Upper lobe of right lung (tissue), 1 donor: ENCODE results near the gene STX11. TPM values are rescaled to one million over a fixed set of nuclear protein-coding genes. Genes with fewer than 3 reads are reported as not detected.

Experiments
- ATAC-seq: fragments of 200-7000 bp; cut with Tn5 transposase; one replicate; pipeline ENCODE4 v1.9.1; 2020; ENCODE audit warnings: mild to moderate bottlenecking, moderate library complexity
- DNase-seq: peaks from one replicate; pipeline ENCODE4 v3.0.0-alpha.2; 2020
- H3K27ac ChIP-seq: fragments of 200-600 bp; one replicate; pipeline ENCODE4 v1.8.0; 2022
- H3K27me3 ChIP-seq: fragments of 200-600 bp; one replicate; pipeline ENCODE4 v1.8.0; 2022; ENCODE audit warnings: mild to moderate bottlenecking
- H3K36me3 ChIP-seq: fragments of 200-600 bp; one replicate; pipeline ENCODE4 v1.8.0; 2022
- H3K4me1 ChIP-seq: fragments of 200-600 bp; one replicate; pipeline ENCODE4 v1.8.0; 2022
- H3K4me3 ChIP-seq: fragments of 200-600 bp; one replicate; pipeline ENCODE4 v1.8.0; 2022; ENCODE audit warnings: mild to moderate bottlenecking
- H3K9me3 ChIP-seq: fragments of 200-600 bp; one replicate; pipeline ENCODE4 v1.8.0; 2022
- CTCF ChIP-seq: fragments of 200-600 bp; IDR thresholded peaks from one replicate; pipeline ENCODE4 v1.8.0; 2022; ENCODE audit warnings: antibody characterized with exemption
- intact Hi-C: fragments of 100-400 bp; cut with DNase I; formaldehyde crosslinking; loops from one replicate; pipeline ENCODE4 v1.11.0; 2022
- total RNA-seq: library from RNA; stranded (reverse); fragmentation: NEBNext Ultra II Directional; extraction: Animal tissue kit (Norgen Biotek cat#: 25700); gene quantifications from one replicate; pipeline ENCODE4 v1.2.1, GENCODE V29; 2021
- donor health status: DM: no; HTN: yes; CAD: no; lungs with severe emphysema.

Gene STX11
- total RNA-seq, 1 donor from 2014 or later: 49.6 TPM

GRCh38 chr6:144106206-144106605 is 44.1 kb upstream of the STX11 start:
- ATAC-seq (peak; percentile 81), DNase-seq (no peak)
- no peak overlapping the region for H3K27ac ChIP-seq
- H3K4me3 ChIP-seq: no peak overlapping the region
- TF ChIP-seq CTCF: no peak
- H3K27me3 ChIP-seq: no peaks in the 10 kb centered on the region
- H3K4me1 ChIP-seq: no peaks in the 10 kb centered on the region
- intact Hi-C loops: loop anchor here (10.0 kb wide), 2 partner anchors 109 to 379 kb away; no protein-coding TSS in a partner anchor
- H3K36me3 ChIP-seq: no peaks in the 10 kb centered on the region
- H3K9me3 ChIP-seq: no peaks in the 10 kb centered on the region

- no peak for TF ChIP-seq CTCF
- peak; percentile 63 for ATAC-seq
- H3K36me3 ChIP-seq: no peaks in the 10 kb centered on the region
- H3K4me1 ChIP-seq: no peaks in the 10 kb centered on the region
- H3K4me3 ChIP-seq: no peak overlapping the region
- no peak for DNase-seq
- H3K9me3 ChIP-seq: no peaks in the 10 kb centered on the region
- peak overlapping the region; percentile 67 for H3K27ac ChIP-seq
- no peaks in the 10 kb centered on the region for H3K27me3 ChIP-seq
- intact Hi-C loops: no loop called here
Measured at GRCh38 chr6:144110210-144110609, 40.1 kb upstream of the STX11 start.

GRCh38 chr6:144113366-144113765 is 37.0 kb upstream of the STX11 start:
- Histone ChIP-seq H3K27me3 (no peaks in the 10 kb centered on the region), H3K9me3 (no peaks in the 10 kb centered on the region), H3K4me1 (no peaks in the 10 kb centered on the region), H3K36me3 (no peaks in the 10 kb centered on the region), H3K4me3 (no peak overlapping the region), H3K27ac (no peak overlapping the region)
- ATAC-seq (no peak), DNase-seq (no peak)
- TF ChIP-seq CTCF: no peak
- intact Hi-C loops: no loop called here

DNA sequence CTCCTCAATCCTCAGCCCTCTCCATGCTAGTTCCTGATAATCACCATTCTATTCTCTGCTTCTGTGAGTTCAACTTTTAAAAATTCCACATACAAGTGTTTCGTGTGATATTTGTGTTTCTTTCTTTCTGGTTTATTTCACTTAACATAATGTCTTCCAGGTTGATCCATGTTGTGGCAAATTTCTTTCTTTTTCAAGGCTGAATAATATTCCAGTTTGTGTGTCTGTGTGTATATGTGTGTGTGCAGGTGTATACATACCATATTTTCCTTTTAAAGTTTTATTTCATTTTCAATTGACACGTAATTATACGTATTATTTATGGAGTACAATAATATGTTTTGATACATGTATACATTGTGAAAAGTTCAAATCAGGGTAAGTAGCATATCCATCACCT is 35.1 kb upstream of the STX11 start:
- intact Hi-C loops: no loop called here
- TF ChIP-seq CTCF: no peak
- DNase-seq (no peak), ATAC-seq (no peak)
- no peak overlapping the region for H3K27ac ChIP-seq
- no peaks in the 10 kb centered on the region for H3K36me3 ChIP-seq
- no peaks in the 10 kb centered on the region for H3K9me3 ChIP-seq
- no peak overlapping the region for H3K4me3 ChIP-seq
- H3K4me1 ChIP-seq: no peaks in the 10 kb centered on the region
- no peaks in the 10 kb centered on the region for H3K27me3 ChIP-seq

GRCh38 chr6:144119376-144119775 is 30.9 kb upstream of the STX11 start:
- DNase-seq: no peak
- H3K4me3 ChIP-seq: no peak overlapping the region
- no peaks in the 10 kb centered on the region for H3K9me3 ChIP-seq
- no peaks in the 10 kb centered on the region for H3K27me3 ChIP-seq
- no peak for ATAC-seq
- intact Hi-C loops: no loop called here
- no peaks in the 10 kb centered on the region for H3K4me1 ChIP-seq
- H3K27ac ChIP-seq: no peak overlapping the region
- no peaks in the 10 kb centered on the region for H3K36me3 ChIP-seq
- no peak for TF ChIP-seq CTCF

DNA sequence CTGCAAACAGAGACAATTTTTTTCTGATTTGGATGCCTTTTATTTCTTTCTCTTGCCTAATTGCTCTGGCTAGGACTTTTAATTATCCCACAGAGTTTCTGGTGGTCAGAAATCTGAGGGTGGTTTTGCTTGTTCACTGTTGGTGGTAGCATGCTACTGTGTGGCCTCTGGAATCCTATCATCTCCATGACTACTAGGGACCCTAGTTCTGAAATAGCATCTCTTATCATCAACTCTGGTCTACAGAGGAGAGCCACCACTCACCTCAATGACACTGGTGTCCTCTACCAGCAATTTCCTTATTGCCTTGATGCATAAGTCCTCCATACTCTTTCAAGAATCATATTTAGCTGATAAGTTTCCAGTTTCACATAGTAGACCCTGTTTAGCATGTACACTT is 27.5 kb upstream of the STX11 start:
- Histone ChIP-seq H3K4me1 (no peaks in the 10 kb centered on the region), H3K9me3 (no peaks in the 10 kb centered on the region), H3K27ac (no peak overlapping the region), H3K27me3 (no peaks in the 10 kb centered on the region), H3K4me3 (no peak overlapping the region), H3K36me3 (no peaks in the 10 kb centered on the region)
- DNase-seq: no peak
- no peak for ATAC-seq
- no peak for TF ChIP-seq CTCF
- intact Hi-C loops: no loop called here
